HG02970 (cell line): ENCODE results near the gene CENPF.
"Not testable (repeated sequence)": the region's sequence is repeated elsewhere in the genome, so short reads cannot be mapped to it uniquely, and the experiment has no call there.

Source experiments
- ATAC-seq: cut with Tn5 transposase; IDR thresholded peaks from one replicate; pipeline ENCODE4 v1.9.1; 2021; ENCODE audit warnings: mild to moderate bottlenecking, moderate library complexity, moderate number of reproducible peaks; ENCODE audit not compliant: unreplicated experiment, low FRiP score

CENPF gene

DNA sequence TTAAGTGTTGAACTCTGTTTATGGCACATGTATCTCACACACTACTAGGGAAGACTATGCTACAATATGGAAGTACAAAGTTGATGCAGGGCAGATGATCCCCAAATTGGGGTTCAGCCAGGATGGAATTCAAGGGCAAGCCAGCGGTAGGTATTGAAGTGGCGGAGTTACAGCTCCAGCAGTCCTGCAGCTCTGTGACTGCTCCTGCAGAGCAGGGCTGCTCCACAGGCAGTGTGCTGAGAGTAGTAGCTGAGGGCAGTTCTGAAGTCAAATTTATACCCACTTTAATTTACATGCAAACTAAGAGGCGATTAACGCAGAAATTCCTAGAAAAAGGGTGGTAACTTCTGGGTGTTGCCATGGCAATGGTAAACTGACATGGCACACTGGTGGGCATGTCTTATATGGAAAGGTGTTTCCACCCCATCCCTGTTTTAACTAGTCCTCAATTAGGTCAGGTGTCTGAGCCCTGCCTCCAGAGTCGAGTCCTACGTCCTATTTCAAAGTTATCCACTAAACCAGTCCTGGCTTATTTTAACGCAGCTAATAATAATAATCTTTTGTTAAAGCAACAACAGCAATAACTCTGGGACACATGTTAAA, 20.6 kb upstream of the CENPF start:
- no peak for ATAC-seq

DNA sequence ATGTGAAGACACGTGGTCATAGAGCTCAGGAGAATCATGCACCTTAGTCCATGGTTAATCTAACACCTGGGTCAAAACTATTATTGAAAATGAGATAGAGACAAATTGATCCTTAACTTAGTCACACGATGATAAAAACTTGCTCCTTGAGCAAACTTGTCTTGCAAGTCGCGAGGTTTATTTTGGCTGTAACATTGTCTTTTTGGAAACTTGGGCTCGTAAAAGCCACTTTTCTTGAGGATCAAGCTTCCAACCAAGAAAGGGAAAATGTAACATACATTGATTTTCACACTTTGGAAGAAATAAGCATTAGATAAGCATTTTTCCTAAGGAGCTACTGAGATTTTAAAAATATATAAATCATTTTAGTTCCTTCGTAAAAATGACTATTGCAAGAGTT, 19.9 kb upstream of the CENPF start:
- no peak for ATAC-seq

DNA sequence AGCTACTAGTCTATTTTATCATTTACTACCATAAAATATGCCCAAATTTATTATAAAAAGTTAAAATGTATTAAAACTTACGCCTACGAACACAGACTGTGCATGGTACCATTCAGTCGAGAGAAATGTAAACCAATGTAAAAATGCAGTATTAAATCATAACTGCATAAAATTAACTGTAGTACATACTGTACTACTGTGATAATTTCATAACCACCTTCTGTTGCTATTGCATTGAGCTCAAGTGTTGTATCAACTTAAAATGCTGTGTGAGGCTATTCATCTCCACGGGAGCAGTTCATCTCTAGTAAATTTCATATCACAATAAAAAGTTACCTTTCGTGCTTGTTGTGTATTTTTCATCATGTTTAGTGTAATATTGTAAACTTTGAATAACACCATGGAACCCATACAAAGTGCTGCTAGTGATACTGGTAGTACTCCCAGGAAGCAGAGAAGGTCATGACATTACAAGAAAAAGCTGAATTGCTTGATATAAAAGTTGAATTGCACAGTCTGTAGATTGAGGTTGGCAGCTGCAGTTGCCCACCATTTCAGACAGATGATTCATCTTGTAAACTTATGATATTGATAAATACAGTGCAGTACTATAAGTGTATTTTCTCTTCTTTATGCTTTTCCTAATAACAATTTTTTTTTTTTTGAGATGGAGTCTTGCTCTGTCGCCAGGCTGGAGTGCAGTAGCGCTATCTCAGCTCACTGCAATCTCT, 19.0 kb upstream of the CENPF start:
- ATAC-seq = no peak

DNA sequence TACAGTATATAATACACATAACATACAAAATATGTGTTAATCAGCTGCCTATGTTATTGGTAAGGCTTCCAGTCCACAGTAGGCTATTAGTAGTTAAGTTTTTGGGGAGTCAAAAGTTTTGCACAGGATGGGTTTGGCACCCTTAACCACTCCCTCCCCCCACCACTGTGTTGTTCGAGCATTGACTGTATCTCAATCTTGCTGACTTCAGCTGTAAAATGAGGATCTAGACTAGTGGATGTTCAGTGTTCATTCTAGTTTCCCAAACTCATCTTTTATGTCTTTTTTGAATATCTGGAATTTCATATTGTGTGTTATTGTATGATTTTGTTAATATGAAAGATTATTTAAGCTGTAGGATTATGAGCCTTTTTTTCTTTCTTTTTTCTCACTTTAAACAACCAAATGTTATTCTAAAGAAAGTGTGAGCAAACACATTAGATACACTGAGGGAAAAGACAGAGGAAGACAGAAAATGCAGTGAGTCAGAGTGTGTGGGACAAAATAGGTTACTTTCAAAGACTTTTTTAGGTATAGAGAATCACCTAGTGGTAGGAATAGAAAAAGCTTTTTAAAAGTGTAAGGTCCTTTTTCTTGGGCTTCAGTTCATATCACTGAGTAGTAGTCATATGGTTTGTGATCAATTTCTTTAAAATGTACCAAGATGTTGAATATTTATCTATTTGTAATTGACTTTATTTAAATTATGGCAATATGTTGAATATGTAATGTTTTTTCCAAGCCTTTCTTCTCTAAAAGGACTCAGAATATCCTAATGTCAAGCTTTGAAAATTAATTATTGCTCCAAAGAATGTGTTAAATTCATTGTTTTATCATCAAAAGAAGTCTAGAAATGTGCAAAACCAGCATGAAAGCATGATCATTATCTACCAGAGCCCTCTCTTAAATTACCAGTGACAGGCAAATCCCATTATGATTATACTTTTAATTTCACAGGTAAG, 17.9 kb upstream of the CENPF start:
- ATAC-seq = no peak

DNA sequence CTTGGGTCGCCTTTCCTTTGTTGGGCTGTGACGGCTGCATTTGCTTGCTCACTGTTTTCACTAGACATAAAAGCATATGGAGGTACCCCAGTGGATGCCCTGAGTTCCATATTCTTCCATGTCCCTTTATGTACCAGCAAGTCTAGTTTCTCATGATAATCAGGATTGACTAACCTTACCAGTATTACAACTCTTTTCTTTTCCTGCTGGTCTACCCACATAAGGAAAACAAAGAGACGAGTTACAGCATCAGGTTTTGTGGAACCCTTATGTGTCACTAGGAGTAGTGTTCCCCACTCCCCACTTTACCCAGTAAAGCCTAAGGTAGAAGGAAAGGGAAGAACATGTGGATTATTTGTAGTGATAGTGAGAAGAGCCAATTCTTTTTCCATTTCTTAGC, 16.4 kb upstream of the CENPF start:
- no peak for ATAC-seq

DNA sequence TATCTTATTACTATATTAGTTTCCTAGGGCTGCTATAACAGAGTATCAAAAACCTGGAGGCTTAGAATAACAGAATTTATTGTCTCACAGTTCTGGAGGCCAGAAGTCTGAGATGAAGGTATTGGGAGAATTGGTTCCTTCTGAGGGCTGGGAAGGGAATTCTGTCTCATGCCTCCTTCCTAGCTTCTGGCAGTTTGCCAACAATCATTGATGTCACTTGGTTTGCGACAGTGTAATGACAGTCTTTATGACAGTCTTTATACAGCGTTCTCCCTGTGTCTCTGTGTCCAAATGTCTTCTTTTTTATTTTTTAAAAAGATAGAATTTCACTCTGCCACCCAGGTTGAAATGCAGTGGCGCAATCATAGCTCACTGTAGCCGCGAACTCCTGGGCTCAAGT, 15.8 kb upstream of the CENPF start:
- no peak for ATAC-seq

DNA sequence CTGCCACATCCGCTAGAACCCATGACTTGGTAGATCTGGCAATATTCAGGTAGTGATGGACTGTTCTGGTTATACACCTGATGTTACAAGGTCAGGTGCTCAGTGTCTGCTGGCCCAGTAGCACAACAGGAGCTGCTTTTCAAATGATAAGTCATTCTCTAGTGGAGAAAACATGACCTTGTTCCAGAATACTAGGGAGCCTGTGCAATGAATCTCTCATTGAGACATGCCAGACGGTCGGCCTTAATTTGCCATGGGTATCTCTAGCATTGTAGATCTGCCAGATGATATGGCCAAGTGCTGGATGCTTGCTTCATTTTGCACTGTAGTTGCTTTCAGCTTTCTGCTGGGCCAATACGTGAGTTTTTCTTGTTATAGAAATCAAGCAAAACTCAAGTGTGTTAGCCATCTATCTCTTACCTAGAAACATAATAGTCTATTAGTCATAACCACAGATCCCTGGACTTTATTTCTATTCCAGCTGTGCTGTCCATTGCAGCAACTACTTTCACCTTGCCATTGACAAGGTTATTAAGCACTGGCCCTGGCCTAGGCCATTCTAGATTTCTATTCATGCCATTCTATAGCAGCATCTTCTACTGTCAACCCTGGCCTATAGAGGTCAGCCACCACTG, 13.9 kb upstream of the CENPF start:
- no peak for ATAC-seq

DNA sequence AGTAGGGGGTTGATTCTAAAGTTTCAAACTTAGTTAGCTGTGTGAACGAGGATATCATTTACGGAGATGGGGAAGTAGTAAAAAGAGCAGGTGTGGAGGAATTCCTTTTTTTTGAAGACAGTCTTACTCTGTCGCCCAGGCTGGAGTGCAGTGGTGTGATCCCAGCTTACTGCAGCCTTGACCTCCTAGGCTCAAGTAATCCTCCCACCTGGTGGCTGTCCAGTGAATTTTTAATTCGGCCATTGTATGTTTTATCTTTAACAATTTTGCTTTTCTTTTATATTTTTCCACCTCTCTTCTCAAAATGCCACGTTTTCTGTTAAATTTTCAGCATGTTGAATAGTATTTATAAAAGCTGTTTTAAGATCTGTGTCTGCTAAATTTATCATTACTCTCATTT, 12.3 kb upstream of the CENPF start:
- no peak for ATAC-seq

DNA sequence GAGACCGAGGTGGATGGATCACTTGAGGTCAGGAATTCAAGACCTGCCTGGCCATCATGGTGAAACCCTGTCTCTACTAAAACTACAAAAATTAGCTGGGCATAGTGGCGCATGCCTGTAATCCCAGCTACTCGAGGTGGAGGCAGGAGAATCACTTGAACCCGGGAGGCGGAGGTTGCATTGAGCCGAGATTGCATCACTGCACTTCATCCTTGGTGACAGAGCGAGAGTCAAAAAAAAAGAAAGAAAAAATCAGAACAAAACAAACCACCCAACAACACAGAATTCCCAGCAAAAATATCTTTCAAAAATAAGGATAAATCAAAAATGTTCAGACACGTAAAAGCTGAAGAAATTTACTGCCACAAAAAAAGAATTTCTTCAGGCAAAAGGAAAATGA, 11.1 kb upstream of the CENPF start:
- ATAC-seq = not testable (repeated sequence)

DNA sequence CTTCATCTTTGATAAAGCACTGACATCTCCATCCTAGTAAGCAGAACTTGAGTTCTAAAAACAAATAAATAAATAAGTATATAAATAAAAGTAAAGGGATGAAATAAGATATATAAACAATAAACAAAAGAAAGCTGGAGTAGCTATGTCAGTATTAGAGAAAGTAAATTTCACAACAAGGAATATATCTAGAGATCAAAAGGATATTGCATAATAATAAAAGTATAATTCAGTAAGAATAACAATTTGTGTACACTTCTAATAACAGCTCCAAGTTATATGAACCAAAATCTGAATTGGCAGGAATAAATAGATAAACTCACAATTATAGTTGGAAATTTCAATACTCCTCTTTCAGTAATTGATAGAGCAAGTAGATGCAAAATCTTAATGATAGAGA, 9.8 kb upstream of the CENPF start:
- no peak for ATAC-seq

DNA sequence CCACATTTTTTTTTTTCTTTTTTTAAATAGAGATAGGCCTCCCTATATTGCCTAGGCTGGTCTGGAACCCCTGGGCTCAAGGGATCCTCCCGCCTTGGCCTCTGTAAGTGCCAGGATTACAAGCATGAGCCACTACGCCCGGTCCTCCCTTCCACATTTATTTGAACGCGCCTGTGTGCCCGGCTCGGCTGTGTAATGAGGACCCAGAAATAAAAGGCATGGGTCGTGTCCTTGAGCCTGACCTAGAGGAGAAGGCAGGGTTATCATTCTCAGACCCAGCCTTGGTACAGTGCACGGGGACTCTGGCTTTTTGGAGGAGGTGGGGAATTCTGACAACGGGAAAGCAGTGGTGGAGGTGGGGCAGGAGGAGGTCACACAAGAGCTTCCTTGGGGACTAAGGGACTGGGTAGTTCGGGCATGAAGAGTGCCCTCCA, 841 bp downstream of the CENPF start:
- no peak for ATAC-seq

DNA sequence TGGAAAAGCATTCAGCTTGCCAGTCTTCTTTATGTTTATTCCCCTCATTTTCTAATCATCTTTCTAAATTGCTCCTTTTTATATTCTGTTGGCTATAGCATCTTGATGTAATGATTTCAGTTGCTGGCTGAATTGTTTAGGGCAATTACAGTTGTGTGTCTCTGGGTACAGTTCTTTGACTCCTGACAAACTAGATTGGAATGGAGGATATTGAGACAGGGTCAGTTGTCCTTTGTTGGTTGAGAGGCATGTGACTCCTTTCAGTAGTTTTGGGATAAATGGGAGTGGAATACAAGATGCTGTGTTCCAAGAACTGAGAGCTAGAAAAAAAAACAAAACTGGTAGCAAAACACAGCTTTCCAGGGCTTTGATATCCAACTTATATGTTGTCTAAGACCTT, 1.5 kb downstream of the CENPF start:
- ATAC-seq = no peak

DNA sequence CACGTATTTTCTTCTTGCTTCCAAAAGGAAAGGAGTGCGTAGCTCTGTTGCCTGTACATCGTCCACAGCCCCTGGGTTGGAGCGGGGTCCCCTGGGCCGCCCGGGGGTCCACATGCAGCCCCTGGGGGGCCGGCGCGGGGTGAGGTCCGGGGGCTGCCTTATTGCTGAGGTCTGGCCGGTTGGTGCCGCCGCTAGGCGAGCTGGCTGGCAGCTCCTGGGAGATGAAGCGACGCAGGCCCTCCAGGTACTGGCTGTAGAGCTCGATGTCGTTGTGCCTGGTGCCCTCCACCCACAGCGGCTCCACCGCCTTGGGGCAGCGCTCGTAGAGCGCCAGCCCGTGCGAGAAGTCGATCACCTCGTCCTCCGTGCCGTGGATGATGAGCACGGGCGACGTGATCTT, 2.5 kb downstream of the CENPF start:
- ATAC-seq = not testable (repeated sequence)

DNA sequence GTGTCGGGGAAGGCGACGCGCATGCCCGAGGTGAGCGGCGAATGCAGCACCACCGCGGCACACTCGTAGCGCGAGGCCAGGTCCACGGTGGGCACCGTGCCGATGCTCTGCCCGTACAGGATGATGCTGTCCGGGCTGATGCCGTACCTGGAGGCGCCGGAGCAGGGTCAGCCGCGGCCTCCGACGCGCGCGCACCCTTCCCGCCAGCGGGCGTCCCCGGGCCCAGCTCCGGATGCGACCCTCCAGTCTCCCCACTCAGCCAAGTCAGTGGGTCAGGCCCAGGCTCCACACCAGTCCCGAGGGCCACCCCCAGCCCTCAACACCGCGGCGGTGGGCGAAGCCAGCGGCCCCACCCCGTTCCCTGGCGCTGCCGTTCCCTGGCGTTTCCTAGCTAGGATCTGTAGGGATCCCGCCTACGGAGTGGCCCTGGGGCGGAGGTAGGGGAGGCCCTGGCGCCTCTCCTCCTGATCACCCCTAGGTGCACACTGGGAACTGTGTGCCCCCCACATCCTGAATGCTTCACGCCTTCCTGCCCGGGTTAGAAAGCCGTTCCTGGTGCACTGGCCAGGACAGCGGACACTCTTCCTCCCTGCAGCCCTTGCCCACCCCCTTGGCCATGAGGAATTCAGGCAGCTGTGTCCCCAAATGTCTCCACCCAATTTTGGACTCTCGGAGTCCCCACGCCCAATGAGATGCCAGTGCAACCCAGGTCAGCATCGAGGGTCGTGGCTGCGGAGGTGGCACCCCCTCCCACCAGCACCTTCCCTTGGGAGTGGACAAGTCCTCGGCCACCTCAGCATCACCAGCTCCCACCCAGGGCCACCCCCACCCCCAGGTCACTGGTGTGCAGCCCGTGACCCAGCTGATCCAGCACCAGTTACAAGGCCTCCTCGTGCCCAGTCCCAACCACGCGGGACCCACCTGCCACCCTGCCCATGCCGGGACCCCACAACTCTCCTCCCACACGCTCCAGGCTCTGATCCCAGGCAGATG, 3.2 kb downstream of the CENPF start:
- ATAC-seq = not testable (repeated sequence)

DNA sequence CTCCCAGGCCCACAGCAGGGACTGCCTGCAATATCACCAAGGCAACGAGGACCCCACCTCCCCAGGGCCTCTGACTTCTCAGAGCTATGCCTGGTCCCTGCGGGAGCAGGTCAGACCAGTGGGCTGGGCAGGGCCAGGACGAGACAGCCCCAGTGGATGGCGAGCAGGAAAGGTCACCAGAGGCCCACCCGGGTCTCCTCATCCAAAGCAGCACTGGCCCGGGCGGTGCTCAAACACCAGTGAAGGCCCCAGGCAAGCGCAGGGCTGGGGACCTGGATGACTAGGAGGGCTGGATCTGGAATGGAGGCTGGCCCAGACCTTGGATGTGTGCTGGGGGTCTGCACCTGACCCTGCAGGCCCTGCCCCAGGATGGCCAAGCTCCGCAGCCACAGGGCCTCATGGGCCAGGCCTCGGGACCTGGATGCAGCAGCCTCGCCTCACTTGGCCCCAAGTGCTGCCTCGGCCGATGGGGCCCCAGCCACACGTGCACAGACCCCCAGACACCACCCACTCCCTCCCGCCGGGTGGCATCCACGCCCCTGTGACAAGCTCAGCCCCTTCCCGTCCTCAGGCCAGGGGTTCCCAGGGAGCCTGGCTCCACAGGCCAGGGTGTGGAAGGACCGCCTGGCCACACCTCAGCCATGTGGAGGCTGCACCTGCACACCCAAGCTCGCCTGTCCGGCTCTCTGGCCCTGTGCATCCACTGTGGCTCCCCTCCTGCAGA, 4.7 kb downstream of the CENPF start:
- ATAC-seq = not testable (repeated sequence)

DNA sequence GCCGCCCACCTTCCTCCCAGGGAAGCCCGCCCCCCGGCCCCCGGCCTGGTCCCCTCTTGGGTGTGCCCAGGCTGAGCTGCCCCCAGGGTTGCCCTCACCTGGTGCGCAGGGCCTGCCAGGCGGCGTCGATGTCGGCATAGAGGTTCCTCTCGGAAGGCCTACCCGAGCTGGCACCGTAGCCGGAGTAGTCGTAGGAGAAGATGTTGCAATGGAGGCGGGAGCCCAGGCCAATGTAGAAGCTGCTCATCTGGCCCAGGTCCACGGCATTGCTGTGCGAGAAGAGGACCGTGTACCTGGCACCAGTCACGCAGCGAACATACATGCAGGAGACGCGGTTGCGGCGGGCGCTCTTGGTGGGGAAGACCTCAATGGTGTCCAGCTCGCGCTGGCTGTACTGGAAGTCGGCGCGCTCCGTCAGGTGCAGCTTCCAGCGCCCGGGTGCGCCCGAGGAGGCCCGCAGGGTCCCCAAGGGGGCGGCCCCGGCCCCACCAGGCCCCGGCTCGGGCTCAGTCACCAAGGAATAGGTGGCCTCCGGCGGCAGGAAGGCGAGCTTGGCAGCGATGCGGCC, 5.3 kb downstream of the CENPF start:
- ATAC-seq = not testable (repeated sequence)

DNA sequence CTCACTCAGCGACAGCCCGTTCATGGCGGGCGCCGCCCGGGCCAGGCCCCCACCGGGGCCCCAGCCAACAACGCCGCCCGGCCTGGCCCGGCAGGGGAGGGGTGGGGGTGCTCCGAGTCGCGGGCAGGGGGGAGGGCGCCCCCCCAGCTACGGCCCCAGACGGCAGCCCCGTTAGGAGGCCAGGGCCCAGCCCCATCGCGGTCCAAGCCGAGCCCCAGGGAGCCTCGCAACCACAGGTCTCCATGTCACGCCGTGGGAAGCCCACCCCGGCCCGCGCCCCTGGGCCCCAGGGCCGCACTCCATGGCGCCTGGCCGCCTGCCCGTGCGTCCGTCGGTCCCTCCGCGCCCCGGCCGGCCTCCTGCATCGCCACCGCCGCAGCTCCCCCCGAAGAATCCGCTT, 5.8 kb downstream of the CENPF start:
- not testable (repeated sequence) for ATAC-seq

DNA sequence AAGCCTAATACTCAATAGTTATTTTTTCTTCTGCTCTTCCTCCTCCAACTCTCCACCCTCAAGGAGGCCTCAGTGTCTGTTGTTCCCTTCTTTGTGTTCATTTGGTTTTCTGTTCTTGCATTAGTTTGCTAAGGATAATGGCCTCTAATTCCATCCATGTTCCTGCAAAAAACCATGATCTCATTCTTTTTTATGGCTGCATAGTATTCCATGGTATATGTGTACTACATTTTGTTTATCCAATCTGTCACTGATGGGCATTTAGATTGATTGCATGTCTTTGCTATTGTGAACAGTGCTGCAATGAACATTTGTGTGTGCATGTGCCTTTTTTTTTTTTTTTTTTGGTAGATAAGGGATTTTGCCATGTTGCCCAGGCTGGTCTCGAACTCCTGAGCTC, 6.7 kb downstream of the CENPF start:
- ATAC-seq = no peak

DNA sequence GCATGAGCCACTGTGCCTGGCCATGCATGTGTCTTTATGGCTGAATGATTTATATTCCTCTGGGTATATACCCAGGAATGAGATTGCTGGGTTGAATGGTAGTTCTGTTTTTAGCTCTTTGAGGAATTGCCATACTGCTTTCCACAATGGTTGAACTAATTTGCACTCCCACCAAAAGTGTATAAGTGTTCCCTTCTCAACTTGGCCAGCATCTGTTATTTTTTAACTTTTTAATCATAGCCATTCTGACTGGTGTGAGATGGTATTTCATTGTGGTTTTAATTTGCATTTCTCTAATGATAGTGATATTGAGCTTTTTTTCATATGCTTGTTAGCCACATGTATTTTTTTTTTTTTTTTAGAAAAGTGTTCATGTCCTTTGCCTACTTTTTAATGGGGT, 7.1 kb downstream of the CENPF start:
- ATAC-seq = not testable (repeated sequence)
